Measurements from ENCODE around the gene TSPAN17. TPM values are rescaled to one million over a fixed set of nuclear protein-coding genes. Genes with fewer than 3 reads are reported as not detected.
"Not testable (repeated sequence)": the region's sequence is repeated elsewhere in the genome, so short reads cannot be mapped to it uniquely, and the experiment has no call there.

Gene TSPAN17
- total and polyA plus RNA-seq, 9 of the 15 experiments (the other 6 are each of a cell fraction or from before 2014, with no cell fraction given): 0.73 to 58.3 (median 34.5) TPM

GRCh38 chr5:176697934-176698538 lies 50.8 kb downstream of the TSPAN17 start (continued):
- TF ChIP-seq THRB (CRISPR knock-in tag; conservative IDR thresholded peaks at IDR 0.05) (no peak), NR2C1 (IDR thresholded peaks at IDR 0.05) (no peak), NR2C1 (tag; IDR thresholded peaks at IDR 0.05) (no peak), ZBTB34 (CRISPR knock-in tag; IDR thresholded peaks at IDR 0.05) (no peak), USF2 (CRISPR knock-in tag; IDR thresholded peaks at IDR 0.05) (no peak)
- TF ChIP-seq, protein P1, sequence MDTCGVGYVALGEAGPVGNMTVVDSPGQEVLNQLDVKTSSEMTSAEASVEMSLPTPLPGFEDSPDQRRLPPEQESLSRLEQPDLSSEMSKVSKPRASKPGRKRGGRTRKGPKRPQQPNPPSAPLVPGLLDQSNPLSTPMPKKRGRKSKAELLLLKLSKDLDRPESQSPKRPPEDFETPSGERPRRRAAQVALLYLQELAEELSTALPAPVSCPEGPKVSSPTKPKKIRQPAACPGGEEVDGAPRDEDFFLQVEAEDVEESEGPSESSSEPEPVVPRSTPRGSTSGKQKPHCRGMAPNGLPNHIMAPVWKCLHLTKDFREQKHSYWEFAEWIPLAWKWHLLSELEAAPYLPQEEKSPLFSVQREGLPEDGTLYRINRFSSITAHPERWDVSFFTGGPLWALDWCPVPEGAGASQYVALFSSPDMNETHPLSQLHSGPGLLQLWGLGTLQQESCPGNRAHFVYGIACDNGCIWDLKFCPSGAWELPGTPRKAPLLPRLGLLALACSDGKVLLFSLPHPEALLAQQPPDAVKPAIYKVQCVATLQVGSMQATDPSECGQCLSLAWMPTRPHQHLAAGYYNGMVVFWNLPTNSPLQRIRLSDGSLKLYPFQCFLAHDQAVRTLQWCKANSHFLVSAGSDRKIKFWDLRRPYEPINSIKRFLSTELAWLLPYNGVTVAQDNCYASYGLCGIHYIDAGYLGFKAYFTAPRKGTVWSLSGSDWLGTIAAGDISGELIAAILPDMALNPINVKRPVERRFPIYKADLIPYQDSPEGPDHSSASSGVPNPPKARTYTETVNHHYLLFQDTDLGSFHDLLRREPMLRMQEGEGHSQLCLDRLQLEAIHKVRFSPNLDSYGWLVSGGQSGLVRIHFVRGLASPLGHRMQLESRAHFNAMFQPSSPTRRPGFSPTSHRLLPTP (IDR thresholded peaks at IDR 0.05; ENCODE audit: borderline replicate concordance, extremely low read depth, insufficient read length): no peak

GRCh38 chr5:176699446-176699845 lies 52.2 kb downstream of the TSPAN17 start:
- DNase-seq (ENCODE audit: extremely low read depth in 1 of 4, low spot score in 3 of 4); BruUV-seq (replicated peaks); H3K4me3 ChIP-seq; H3K79me2 ChIP-seq (ENCODE audit: control insufficient read depth, insufficient read depth, low read length); H3K4me1 ChIP-seq (replicated peaks in 1 of 2; ENCODE audit: control insufficient read depth in 2 of 2, insufficient read depth in 2 of 2, low read length in 2 of 2); H3K4me2 ChIP-seq (ENCODE audit: insufficient read depth, low read length); FAIRE-seq; POLR2A ChIA-PET; H3K9ac ChIP-seq (ENCODE audit: insufficient read depth in 1 of 2, low read depth in 2 of 2, low read length in 2 of 2); H3K27ac ChIP-seq (ENCODE audit: extremely low read depth, low read depth, low read length); H3K9me3 ChIP-seq (replicated peaks; ENCODE audit: control insufficient read depth, insufficient read depth, low read depth, low read length); H2AFZ ChIP-seq (ENCODE audit: low read depth, low read length); in situ Hi-C loops (cut with MboI); ATAC-seq; intact Hi-C loops (cut with micrococcal nuclease); H3K9me1 ChIP-seq (ENCODE audit: control insufficient read depth, insufficient read depth, low read length); H3K36me3 ChIP-seq (ENCODE audit: control insufficient read depth, insufficient read depth, low read length); H4K20me1 ChIP-seq (replicated peaks; ENCODE audit: control insufficient read depth, insufficient read depth, low read length): not testable (repeated sequence)
- WGBS (ENCODE audit: insufficient coverage, low coverage, missing lambda C conversion rate): 19% methylated on average over 5 of the region's 5 CpGs
- H3K27me3 ChIP-seq (ENCODE audit: control insufficient read depth in 2 of 2, insufficient read depth in 2 of 2, low read length in 2 of 2): peaks cover 60 to 87% of the 10 kb centered on the region in 2 experiments
- CTCF ChIA-PET (ENCODE audit: low intra/inter-chr PET ratio): interaction anchor here (1.4 kb wide), 1 partner anchor 260 kb away, joined by 4 read pairs; no protein-coding TSS in a partner anchor
